K562 (cell line): ENCODE results near the gene SDCCAG8. TPM values are rescaled to one million over a fixed set of nuclear protein-coding genes. Genes with fewer than 3 reads are reported as not detected.

Experiments used
- MAZ ChIP-seq, 2 experiments: fragments of 450-650 bp in 1 of 2; sonication (generic) in 1 of 2; formaldehyde crosslinking; IDR thresholded peaks in 1 of 2; conservative IDR thresholded peaks in 1 of 2; 2 replicates each; pipeline versions ENCODE4 v1.4.0 to v1.5.0; 2020; ENCODE audit warnings: mild to moderate bottlenecking in 1 of 2, missing genetic modification reagents in 1 of 2
- MBD2 ChIP-seq: sonication (generic); IDR thresholded peaks from 2 replicates; pipeline ENCODE4 v1.6.1; 2016; ENCODE audit warnings: low read depth, borderline replicate concordance
- MCM7 ChIP-seq, 2 experiments: fragments of 450-650 bp; IDR thresholded peaks; 2 replicates each; pipeline ENCODE4 v1.6.1; 2016 to 2018
- ZNF253 ChIP-seq: fragments of 250-450 bp; sonication (Bioruptor Pico); conservative IDR thresholded peaks from 2 replicates; pipeline ENCODE4 v1.6.1; 2021; ENCODE audit warnings: mild to moderate bottlenecking
- ZNF764 ChIP-seq: fragments of 250-450 bp; sonication (Bioruptor Pico); IDR thresholded peaks from 2 replicates; pipeline ENCODE4 v1.4.0; 2020; ENCODE audit warnings: low read depth, mild to moderate bottlenecking, moderate library complexity
- ZSCAN29 ChIP-seq: fragments of 450-650 bp; IDR thresholded peaks from 2 replicates; pipeline ENCODE4 v1.6.1; 2017
- polyA plus RNA-seq, 8 experiments: library from polyadenylated mRNA; depleted of rRNA in 4 of 8; stranded (reverse) in 5 of 8; unstranded in 3 of 8; fragments of >200 nt; fragmentation: Nextera tagmentation in 2 of 8; fragmentation: Illumina TruSeq in 1 of 8; extraction: Ambion mirVana in 2 of 8; extraction: Trizol in 1 of 8; gene quantifications; 2 replicates each; pipeline versions ENCODE4 v1.2.1 to v1.2.3, GENCODE V29; 2011 to 2014; ENCODE audit warnings: inconsistent platforms in 1 of 8, missing spikeins in 1 of 8
- total RNA-seq, 7 experiments: library from RNA; depleted of rRNA in 6 of 7; stranded (reverse); fragments of >200 nt in 6 of 7; fragmentation: Illumina TruSeq in 2 of 7; extraction: Trizol in 2 of 7; gene quantifications; 2 replicates each; pipeline versions ENCODE4 v1.2.1 to v1.2.3, GENCODE V29; 2011 to 2021; ENCODE audit warnings: low replicate concordance in 1 of 7
- TF ChIP-seq, protein P1 (sequence below): fragments of 450-650 bp; IDR thresholded peaks from 2 replicates; pipeline ENCODE4 v1.6.1; 2018; ENCODE audit not compliant: partially characterized antibody
- TF ChIP-seq, protein P2 (sequence below): fragments of 450-650 bp; formaldehyde crosslinking; IDR thresholded peaks from 2 replicates; pipeline ENCODE4 v1.4.0; 2022; ENCODE audit warnings: mild to moderate bottlenecking, moderate library complexity
- TF ChIP-seq, protein P3 (sequence below): fragments of 450-650 bp; formaldehyde crosslinking; IDR thresholded peaks from 2 replicates; pipeline ENCODE4 v1.4.0; 2020; ENCODE audit warnings: mild to moderate bottlenecking
- TF ChIP-seq, protein P4 (sequence below): sonication (generic); formaldehyde crosslinking; IDR thresholded peaks from 2 replicates; pipeline ENCODE4 v1.4.0; 2020; ENCODE audit warnings: mild to moderate bottlenecking, missing genetic modification reagents

Gene SDCCAG8
- total and polyA plus RNA-seq, 9 of the 15 experiments (the other 6 are each of a cell fraction or from before 2014, with no cell fraction given), result 17.9 to 36.7 (median 25.4) TPM

DNA sequence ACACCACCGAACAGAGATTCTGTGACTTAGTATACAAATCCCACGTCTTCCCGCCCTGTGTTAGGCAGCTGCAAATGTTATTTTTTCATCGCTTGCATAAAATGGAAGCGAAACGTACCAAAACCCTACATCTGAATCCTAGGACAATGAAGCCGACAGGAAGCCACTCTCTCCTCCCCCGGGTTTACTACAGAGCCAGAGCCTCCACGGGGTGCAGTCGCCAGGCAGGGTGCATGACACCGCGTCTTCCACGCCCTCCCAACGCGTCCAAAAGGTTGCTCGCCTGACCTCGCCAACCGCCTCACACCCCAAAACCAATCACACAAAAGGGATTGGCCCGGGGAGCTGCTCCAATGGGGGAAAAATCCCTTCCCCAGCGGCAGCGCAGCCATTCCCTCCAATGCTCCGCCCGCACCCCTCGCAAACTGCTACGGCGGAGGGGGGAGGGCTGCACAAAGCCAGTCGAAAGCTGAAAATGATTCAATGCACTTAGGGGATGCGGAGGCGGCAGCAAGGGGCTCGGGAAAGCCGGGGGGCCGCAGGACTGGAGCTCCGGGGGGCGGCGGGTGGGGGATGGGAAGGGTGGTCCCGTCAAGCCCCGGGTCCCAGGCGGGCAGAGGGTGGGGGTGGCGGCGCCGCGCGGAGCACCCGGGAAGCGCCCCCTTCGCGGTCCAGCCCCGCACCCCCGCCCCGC is 1.5 kb upstream of the SDCCAG8 start (continued):
- TF ChIP-seq, protein P1, sequence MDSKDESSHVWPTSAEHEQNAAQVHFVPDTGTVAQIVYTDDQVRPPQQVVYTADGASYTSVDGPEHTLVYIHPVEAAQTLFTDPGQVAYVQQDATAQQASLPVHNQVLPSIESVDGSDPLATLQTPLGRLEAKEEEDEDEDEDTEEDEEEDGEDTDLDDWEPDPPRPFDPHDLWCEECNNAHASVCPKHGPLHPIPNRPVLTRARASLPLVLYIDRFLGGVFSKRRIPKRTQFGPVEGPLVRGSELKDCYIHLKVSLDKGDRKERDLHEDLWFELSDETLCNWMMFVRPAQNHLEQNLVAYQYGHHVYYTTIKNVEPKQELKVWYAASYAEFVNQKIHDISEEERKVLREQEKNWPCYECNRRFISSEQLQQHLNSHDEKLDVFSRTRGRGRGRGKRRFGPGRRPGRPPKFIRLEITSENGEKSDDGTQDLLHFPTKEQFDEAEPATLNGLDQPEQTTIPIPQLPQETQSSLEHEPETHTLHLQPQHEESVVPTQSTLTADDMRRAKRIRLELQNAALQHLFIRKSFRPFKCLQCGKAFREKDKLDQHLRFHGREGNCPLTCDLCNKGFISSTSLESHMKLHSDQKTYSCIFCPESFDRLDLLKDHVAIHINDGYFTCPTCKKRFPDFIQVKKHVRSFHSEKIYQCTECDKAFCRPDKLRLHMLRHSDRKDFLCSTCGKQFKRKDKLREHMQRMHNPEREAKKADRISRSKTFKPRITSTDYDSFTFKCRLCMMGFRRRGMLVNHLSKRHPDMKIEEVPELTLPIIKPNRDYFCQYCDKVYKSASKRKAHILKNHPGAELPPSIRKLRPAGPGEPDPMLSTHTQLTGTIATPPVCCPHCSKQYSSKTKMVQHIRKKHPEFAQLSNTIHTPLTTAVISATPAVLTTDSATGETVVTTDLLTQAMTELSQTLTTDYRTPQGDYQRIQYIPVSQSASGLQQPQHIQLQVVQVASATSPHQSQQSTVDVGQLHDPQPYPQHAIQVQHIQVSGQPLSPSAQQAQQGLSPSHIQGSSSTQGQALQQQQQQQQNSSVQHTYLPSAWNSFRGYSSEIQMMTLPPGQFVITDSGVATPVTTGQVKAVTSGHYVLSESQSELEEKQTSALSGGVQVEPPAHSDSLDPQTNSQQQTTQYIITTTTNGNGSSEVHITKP, result peak; percentile 35
- no peak; a peak in 1 of 4 replicates for TF ChIP-seq MAZ (CRISPR knock-in tag; conservative IDR thresholded peaks at IDR 0.05 in 1 of 2, IDR thresholded peaks at IDR 0.05 in 1 of 2)
- TF ChIP-seq MBD2, result peak; percentile 32; the same call in 1 of the 2 replicates
- TF ChIP-seq ZSCAN29, result no peak
- TF ChIP-seq, protein P2, sequence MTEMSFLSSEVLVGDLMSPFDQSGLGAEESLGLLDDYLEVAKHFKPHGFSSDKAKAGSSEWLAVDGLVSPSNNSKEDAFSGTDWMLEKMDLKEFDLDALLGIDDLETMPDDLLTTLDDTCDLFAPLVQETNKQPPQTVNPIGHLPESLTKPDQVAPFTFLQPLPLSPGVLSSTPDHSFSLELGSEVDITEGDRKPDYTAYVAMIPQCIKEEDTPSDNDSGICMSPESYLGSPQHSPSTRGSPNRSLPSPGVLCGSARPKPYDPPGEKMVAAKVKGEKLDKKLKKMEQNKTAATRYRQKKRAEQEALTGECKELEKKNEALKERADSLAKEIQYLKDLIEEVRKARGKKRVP, result 0 out of 2 replicates have a peak, but pooled peaks have one; percentile 9
- TF ChIP-seq ZNF764, result no peak
- TF ChIP-seq MCM7 (IDR thresholded peaks at IDR 0.05), result no peak
- TF ChIP-seq, protein P3, sequence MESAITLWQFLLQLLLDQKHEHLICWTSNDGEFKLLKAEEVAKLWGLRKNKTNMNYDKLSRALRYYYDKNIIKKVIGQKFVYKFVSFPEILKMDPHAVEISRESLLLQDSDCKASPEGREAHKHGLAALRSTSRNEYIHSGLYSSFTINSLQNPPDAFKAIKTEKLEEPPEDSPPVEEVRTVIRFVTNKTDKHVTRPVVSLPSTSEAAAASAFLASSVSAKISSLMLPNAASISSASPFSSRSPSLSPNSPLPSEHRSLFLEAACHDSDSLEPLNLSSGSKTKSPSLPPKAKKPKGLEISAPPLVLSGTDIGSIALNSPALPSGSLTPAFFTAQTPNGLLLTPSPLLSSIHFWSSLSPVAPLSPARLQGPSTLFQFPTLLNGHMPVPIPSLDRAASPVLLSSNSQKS (CRISPR knock-in tag), result no peak
- TF ChIP-seq ZNF253 (CRISPR knock-in tag), result no peak
- TF ChIP-seq, protein P4, sequence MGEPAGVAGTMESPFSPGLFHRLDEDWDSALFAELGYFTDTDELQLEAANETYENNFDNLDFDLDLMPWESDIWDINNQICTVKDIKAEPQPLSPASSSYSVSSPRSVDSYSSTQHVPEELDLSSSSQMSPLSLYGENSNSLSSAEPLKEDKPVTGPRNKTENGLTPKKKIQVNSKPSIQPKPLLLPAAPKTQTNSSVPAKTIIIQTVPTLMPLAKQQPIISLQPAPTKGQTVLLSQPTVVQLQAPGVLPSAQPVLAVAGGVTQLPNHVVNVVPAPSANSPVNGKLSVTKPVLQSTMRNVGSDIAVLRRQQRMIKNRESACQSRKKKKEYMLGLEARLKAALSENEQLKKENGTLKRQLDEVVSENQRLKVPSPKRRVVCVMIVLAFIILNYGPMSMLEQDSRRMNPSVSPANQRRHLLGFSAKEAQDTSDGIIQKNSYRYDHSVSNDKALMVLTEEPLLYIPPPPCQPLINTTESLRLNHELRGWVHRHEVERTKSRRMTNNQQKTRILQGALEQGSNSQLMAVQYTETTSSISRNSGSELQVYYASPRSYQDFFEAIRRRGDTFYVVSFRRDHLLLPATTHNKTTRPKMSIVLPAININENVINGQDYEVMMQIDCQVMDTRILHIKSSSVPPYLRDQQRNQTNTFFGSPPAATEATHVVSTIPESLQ (CRISPR knock-in tag), result 0 out of 2 replicates have a peak, but pooled peaks have one; percentile 10
